CD14-positive monocyte (primary cell): ENCODE measurements around the gene WNT6. TPM values are rescaled to one million over a fixed set of nuclear protein-coding genes. Genes with fewer than 3 reads are reported as not detected.

ENCODE experiments used
- DNase-seq, 3 donors: peaks; one replicate each; pipeline ENCODE4 v3.0.0-alpha.2; 2011 to 2022
- H2AFZ ChIP-seq: 2 replicates; pipeline ENCODE4 v1.6.0; 2012; ENCODE audit warnings: mild to moderate bottlenecking, low read depth, low read length, inconsistent platforms; ENCODE audit not compliant: insufficient read depth, poor library complexity, severe bottlenecking
- H3K27ac ChIP-seq, 2 donors: 1 replicate in 1 of 2; 2 replicates in 1 of 2; pipeline ENCODE4 v1.5.1; 2012 to 2013; ENCODE audit warnings: low read length in 2 of 2, control low read depth in 1 of 2, inconsistent platforms in 1 of 2, low read depth in 1 of 2, mild to moderate bottlenecking in 1 of 2
- H3K27me3 ChIP-seq, 2 donors: one replicate each; pipeline versions ENCODE4 v1.6.0 to v1.6.1; 2011 to 2013; ENCODE audit warnings: low read length in 2 of 2; ENCODE audit not compliant: control insufficient read depth in 2 of 2, insufficient read depth in 2 of 2
- H3K36me3 ChIP-seq, 2 donors: replicated peaks in 1 of 2; 1 replicate in 1 of 2; 2 replicates in 1 of 2; pipeline versions ENCODE4 v1.5.1 to v1.6.1; 2012 to 2013; ENCODE audit warnings: low read length in 2 of 2, control low read depth in 1 of 2, inconsistent platforms in 1 of 2, mild to moderate bottlenecking in 1 of 2; ENCODE audit not compliant: insufficient read depth in 2 of 2, control insufficient read depth in 1 of 2
- H3K4me1 ChIP-seq, 2 donors: 1 replicate in 1 of 2; 2 replicates in 1 of 2; pipeline versions ENCODE4 v1.5.1 to v1.6.1; 2012 to 2013; ENCODE audit warnings: low read length in 2 of 2, control low read depth in 1 of 2, inconsistent platforms in 1 of 2, mild to moderate bottlenecking in 1 of 2, moderate library complexity in 1 of 2; ENCODE audit not compliant: insufficient read depth in 2 of 2, control insufficient read depth in 1 of 2
- H3K4me2 ChIP-seq: replicated peaks from 2 replicates; pipeline ENCODE3; 2012; ENCODE audit warnings: low read length, moderate library complexity, mild to moderate bottlenecking; ENCODE audit not compliant: poor library complexity, severe bottlenecking; ENCODE audit errors: extremely low read depth
- H3K4me3 ChIP-seq, 3 experiments: fragments of 200-600 bp in 1 of 3; sonication (generic) in 1 of 3; replicated peaks in 1 of 3; 1 replicate in 2 of 3; 2 replicates in 1 of 3; pipeline ENCODE4 v1.5.1; 2011 to 2013; ENCODE audit warnings: low read length in 3 of 3, mild to moderate bottlenecking in 3 of 3, control low read depth in 2 of 3, low read depth in 2 of 3, inconsistent platforms in 1 of 3, moderate library complexity in 1 of 3
- H3K79me2 ChIP-seq: 2 replicates; pipeline ENCODE4 v1.6.0; 2012; ENCODE audit warnings: mild to moderate bottlenecking, control low read depth, inconsistent platforms, low read length, moderate library complexity; ENCODE audit not compliant: insufficient read depth
- H3K9ac ChIP-seq: 2 replicates; pipeline ENCODE4 v1.6.0; 2017; ENCODE audit warnings: low read length, mild to moderate bottlenecking; ENCODE audit not compliant: insufficient read depth, poor library complexity, severe bottlenecking
- H3K9me3 ChIP-seq, 2 donors: replicated peaks in 1 of 2; 1 replicate in 1 of 2; 2 replicates in 1 of 2; pipeline versions ENCODE4 v1.5.1 to v1.6.1; 2012 to 2013; ENCODE audit warnings: low read length in 2 of 2, control low read depth in 1 of 2; ENCODE audit not compliant: control insufficient read depth in 1 of 2, insufficient read depth in 1 of 2
- H4K20me1 ChIP-seq: 2 replicates; pipeline ENCODE4 v1.6.0; 2012; ENCODE audit warnings: mild to moderate bottlenecking, low read length, control low read depth, moderate library complexity; ENCODE audit not compliant: insufficient read depth
- H3K27ac Mint-ChIP-seq, 7 donors: one replicate each; pipeline ENCODE4 v1.8.0; 2020; ENCODE audit warnings: mild to moderate bottlenecking in 7 of 7, mixed read lengths in 7 of 7, moderate library complexity in 6 of 7, inconsistent platforms in 2 of 7
- H3K27me3 Mint-ChIP-seq, 3 donors: one replicate each; pipeline ENCODE4 v1.8.0; 2021 to 2022; ENCODE audit warnings: low read depth in 3 of 3, mild to moderate bottlenecking in 3 of 3, mixed read lengths in 3 of 3, moderate library complexity in 3 of 3, inconsistent platforms in 1 of 3
- H3K36me3 Mint-ChIP-seq, 2 donors: one replicate each; pipeline ENCODE4 v1.8.0; 2020; ENCODE audit warnings: mixed read lengths in 2 of 2, inconsistent platforms in 1 of 2, mild to moderate bottlenecking in 1 of 2
- H3K4me1 Mint-ChIP-seq: one replicate; pipeline ENCODE4 v1.8.0; 2020; ENCODE audit warnings: mild to moderate bottlenecking, mixed read lengths
- H3K4me3 Mint-ChIP-seq, 2 donors: one replicate each; pipeline ENCODE4 v1.8.0; 2020; ENCODE audit warnings: mild to moderate bottlenecking in 2 of 2, mixed read lengths in 2 of 2, moderate library complexity in 1 of 2
- H3K9me3 Mint-ChIP-seq, 7 donors: one replicate each; pipeline ENCODE4 v1.8.0; 2020 to 2022; ENCODE audit warnings: mixed read lengths in 7 of 7, mild to moderate bottlenecking in 6 of 7, moderate library complexity in 6 of 7, inconsistent platforms in 2 of 7
- CTCF ChIP-seq: fragments of 200-600 bp; IDR thresholded peaks from one replicate; pipeline ENCODE4 v1.8.0; 2022; ENCODE audit warnings: antibody characterized with exemption, mild to moderate bottlenecking
- WGBS: methylation state at CpG from one replicate; pipeline ENCODE4 v1.1.5; 2013; ENCODE audit warnings: missing lambda C conversion rate; ENCODE audit not compliant: insufficient coverage; 5-methylcytosine and 5-hydroxymethylcytosine counted together
- intact Hi-C, 2 donors: fragments of 100-400 bp; cut with micrococcal nuclease; formaldehyde crosslinking; loops; one replicate each; pipeline versions ENCODE4 v1.15.0 to v1.15.1; 2023
- polyA plus RNA-seq, 3 donors: library from polyadenylated mRNA; depleted of rRNA in 1 of 3; unstranded in 2 of 3; stranded (reverse) in 1 of 3; fragments of 300-500 nt in 2 of 3; fragments of >200 nt in 1 of 3; fragmentation: Illumina TruSeq in 2 of 3; gene quantifications; 1 replicate in 2 of 3; 2 replicates in 1 of 3; pipeline ENCODE4 v1.2.3, GENCODE V29; 2012 to 2021

WNT6 gene
- polyA plus RNA-seq, 3 donors, result 0.27 to 0.65 (median 0.37) TPM

- peak overlapping the region in 1 of 2 donors; percentile 51 for H3K4me3 Mint-ChIP-seq
- DNase-seq, result no peak
- H3K27me3 ChIP-seq, result peaks cover 20 to 29% of the 10 kb centered on the region in 2 donors
- H3K36me3 ChIP-seq, result no peaks in the 10 kb centered on the region
- no peak overlapping the region for H3K4me3 ChIP-seq
- peaks cover 31 to 43% (median 42%) of the 10 kb centered on the region in 3 donors for H3K27me3 Mint-ChIP-seq
- H2AFZ ChIP-seq, result peak overlapping the region; percentile 36
- intact Hi-C loops, result loop anchor here in 1 of 2 donors (5.0 kb wide), 1 partner anchor 35 kb away; no protein-coding TSS in a partner anchor
- H3K4me1 Mint-ChIP-seq, result peaks cover 22% of the 10 kb centered on the region
- peak overlapping the region in 3 of 7 donors; percentile 15 to 32 (median 22) for H3K27ac Mint-ChIP-seq
- peaks cover 5 to 14% of the 10 kb centered on the region in 2 donors for H3K4me1 ChIP-seq
- H3K27ac ChIP-seq, result no peak overlapping the region
- TF ChIP-seq CTCF, result no peak
- H3K9me3 ChIP-seq, result peaks cover under 1 to 1% of the 10 kb centered on the region in 2 donors
- no peaks in the 10 kb centered on the region for H3K36me3 Mint-ChIP-seq
- H3K4me2 ChIP-seq, result no peak overlapping the region
- H4K20me1 ChIP-seq, result no peaks in the 10 kb centered on the region
- peaks cover 0 to 5% (median 3%) of the 10 kb centered on the region in 7 donors for H3K9me3 Mint-ChIP-seq
- H3K79me2 ChIP-seq, result no peaks in the 10 kb centered on the region
- no peak overlapping the region for H3K9ac ChIP-seq
- WGBS, result 93% methylated on average over 3 of the region's 3 CpGs
Measured at GRCh38 chr2:218832081-218832480, 27.5 kb upstream of the WNT6 start.

- DNase-seq, result no peak
- Mint-ChIP-seq H3K36me3 (no peaks in the 10 kb centered on the region), H3K9me3 (peaks cover 0 to 8% (median 7%) of the 10 kb centered on the region in 7 donors), H3K4me1 (peaks cover 20% of the 10 kb centered on the region), H3K27me3 (peaks cover 30 to 42% (median 41%) of the 10 kb centered on the region in 3 donors), H3K4me3 (peak overlapping the region in 1 of 2 donors; percentile 77), H3K27ac (peak overlapping the region in 1 of 7 donors; percentile 18)
- H4K20me1 ChIP-seq, result no peaks in the 10 kb centered on the region
- peaks cover 22 to 29% of the 10 kb centered on the region in 2 donors for H3K27me3 ChIP-seq
- 100% methylated on average over 2 of the region's 3 CpGs for WGBS
- H3K9me3 ChIP-seq, result peaks cover 3 to 6% of the 10 kb centered on the region in 2 donors
- H3K4me1 ChIP-seq, result peaks cover 5 to 14% of the 10 kb centered on the region in 2 donors
- no peak overlapping the region for H3K4me3 ChIP-seq
- no peak for TF ChIP-seq CTCF
- H3K36me3 ChIP-seq, result no peaks in the 10 kb centered on the region
- intact Hi-C loops, result loop anchor here in 1 of 2 donors (5.0 kb wide), 1 partner anchor 35 kb away; no protein-coding TSS in a partner anchor
- no peaks in the 10 kb centered on the region for H3K79me2 ChIP-seq
- H3K4me2 ChIP-seq, result no peak overlapping the region
- no peak overlapping the region for H3K27ac ChIP-seq
- no peak overlapping the region for H3K9ac ChIP-seq
- H2AFZ ChIP-seq, result no peak overlapping the region
Measured at GRCh38 chr2:218832520-218832919, 27.1 kb upstream of the WNT6 start.
